22Rv1 (cell line): ENCODE results near the gene XXYLT1.

Experiments
- CTCF ChIP-seq: fragments of 450-650 bp; IDR thresholded peaks from 2 replicates; pipeline ENCODE4 v1.5.1; 2017; ENCODE audit warnings: mild to moderate bottlenecking
- ZFX ChIP-seq: fragments of 450-650 bp; IDR thresholded peaks from 2 replicates; pipeline ENCODE4 v1.6.1; 2017; ENCODE audit warnings: antibody characterized with exemption, borderline replicate concordance

GRCh38 chr3:195240939-195241338 lies 30.0 kb downstream of the XXYLT1 start:
- TF ChIP-seq CTCF (no peak), ZFX (no peak)
